RWPE1 (cell line): Measurements from ENCODE around the gene SH3PXD2A.

Experiments
- CTCF ChIA-PET: fragments of 350-600 bp; sonication (Branson Sonifier 250); formaldehyde crosslinking; extraction: SDS; loops from one replicate; lab custom pipeline; 2021; lab: Yijun Ruan, JAX
- POLR2A ChIA-PET: fragments of 400-600 bp; formaldehyde crosslinking; extraction: SDS; loops from one replicate; lab custom pipeline; 2020; ENCODE audit warnings: antibody characterized with exemption; ENCODE audit not compliant: low non-redundant PET; lab: Yijun Ruan, JAX
- DNase-seq: peaks from one replicate; pipeline ENCODE4 v3.0.0; 2012; ENCODE audit warnings: low spot score
- H3K27ac ChIP-seq: fragments of 450-650 bp; 2 replicates; pipeline ENCODE4 v1.5.1; 2017
- CTCF ChIP-seq: fragments of 450-650 bp; conservative IDR thresholded peaks from 2 replicates; pipeline ENCODE4 v1.5.1; 2017; ENCODE audit warnings: low read depth, mild to moderate bottlenecking

Gene SH3PXD2A

GRCh38 chr10:103627111-103627892, 228.1 kb downstream of the SH3PXD2A start:
- TF ChIP-seq CTCF, result no peak
- no peak for DNase-seq
- H3K27ac ChIP-seq, result peak overlapping the region; percentile 36; the same call in 1 of the 2 replicates
- ChIA-PET CTCF (interaction anchor here (0.7 kb wide), 1 partner anchor 12 kb away, joined by 5 read pairs; no protein-coding TSS in a partner anchor), POLR2A (interaction anchor here (0.6 kb wide), 1 partner anchor 11 kb away, joined by 3 read pairs; no protein-coding TSS in a partner anchor)

DNA sequence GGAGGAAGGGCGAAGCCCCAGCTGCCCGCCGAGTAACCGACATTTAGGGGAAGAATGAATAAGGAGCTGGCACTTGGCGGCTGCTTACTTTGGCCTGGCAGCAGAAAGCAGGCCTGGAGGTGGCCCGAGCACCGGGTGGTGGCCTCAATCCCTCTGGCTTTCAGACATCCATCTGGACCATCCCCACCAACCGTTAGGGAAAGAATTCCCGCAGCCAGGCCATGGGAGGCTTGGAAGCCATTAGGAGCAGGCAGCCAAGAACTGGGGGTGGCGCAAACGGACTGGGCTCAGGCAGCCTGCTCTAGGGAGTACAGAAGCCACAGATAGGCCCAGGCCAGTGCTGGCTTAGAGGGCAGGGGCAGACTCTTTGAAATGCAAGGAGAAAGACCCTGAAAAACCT, 229.2 kb downstream of the SH3PXD2A start:
- peak overlapping the region; percentile 6; the same call in 1 of the 2 replicates for H3K27ac ChIP-seq
- CTCF ChIA-PET, result interaction anchor here (0.6 kb wide), 1 partner anchor 62 kb away, joined by 5 read pairs; no protein-coding TSS in a partner anchor
- POLR2A ChIA-PET, result no interaction called here
- no peak for TF ChIP-seq CTCF
- DNase-seq, result no peak

- peak overlapping the region; percentile 41; the same call in 1 of the 2 replicates for H3K27ac ChIP-seq
- POLR2A ChIA-PET, result interaction anchor here (0.6 kb wide), 1 partner anchor 23 kb away, joined by 3 read pairs; no protein-coding TSS in a partner anchor
- TF ChIP-seq CTCF, result no peak
- DNase-seq, result no peak
- CTCF ChIA-PET, result no interaction called here
These were observed 232.3 kb downstream of the SH3PXD2A start for GRCh38 chr10:103622935-103623574.

- ChIA-PET POLR2A (no interaction called here), CTCF (no interaction called here)
These were observed 233.1 kb downstream of the SH3PXD2A start for GRCh38 chr10:103622286-103622685.

DNA sequence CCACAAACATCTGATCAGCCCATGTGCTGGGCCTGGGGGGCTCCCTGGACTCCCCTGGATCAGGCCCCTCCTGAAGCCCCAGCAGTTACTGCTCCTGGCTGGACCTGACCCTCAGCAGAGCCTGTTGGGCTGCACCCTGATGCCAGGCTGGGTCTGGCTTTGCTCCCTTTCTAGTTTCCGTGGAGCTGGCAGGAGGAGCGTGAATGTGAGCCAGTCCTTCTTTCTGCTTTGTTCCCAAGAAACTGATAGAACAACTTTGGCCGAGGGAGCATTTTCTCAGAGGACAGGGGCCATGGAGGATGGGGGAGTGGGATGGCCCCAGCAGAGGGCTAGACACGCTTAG, 233.6 kb downstream of the SH3PXD2A start:
- ChIA-PET POLR2A (no interaction called here), CTCF (interaction anchor here (0.6 to 2.6 kb wide), 2 partner anchors 64 to 237 kb away, joined by 3 to 10 read pairs; no protein-coding TSS in a partner anchor)
- no peak for TF ChIP-seq CTCF
- peak overlapping the region; percentile 41 for H3K27ac ChIP-seq
- DNase-seq, result no peak

More at GRCh38 chr10:103622286-103622685, 233.1 kb downstream of the SH3PXD2A start:
- no peak for DNase-seq
- TF ChIP-seq CTCF, result no peak
- peak overlapping the region; percentile 41 for H3K27ac ChIP-seq
